Esophagus muscularis mucosa (tissue), 4 donors: ENCODE data around the gene POLRMT. TPM values are rescaled to one million over a fixed set of nuclear protein-coding genes. Genes with fewer than 3 reads are reported as not detected.

ENCODE experiments used
- DNase-seq: peaks from one replicate; pipeline ENCODE4 v3.0.0-alpha.2; 2017; ENCODE audit errors: extremely low spot score
- H3K27ac ChIP-seq, 4 donors: fragments of 200-600 bp; sonication (generic); replicated peaks in 1 of 4; 1 replicate in 3 of 4; 2 replicates in 1 of 4; pipeline ENCODE4 v1.5.1; 2016 to 2019; ENCODE audit warnings: mild to moderate bottlenecking in 1 of 4
- H3K27me3 ChIP-seq, 4 donors: fragments of 200-600 bp; sonication (generic); one replicate each; pipeline versions ENCODE4 v1.5.1 to v1.6.0; 2016 to 2019
- H3K36me3 ChIP-seq, 4 donors: fragments of 200-600 bp; sonication (generic); one replicate each; pipeline ENCODE4 v1.5.1; 2016 to 2019
- H3K4me1 ChIP-seq, 4 donors: fragments of 200-600 bp; sonication (generic); one replicate each; pipeline ENCODE4 v1.5.1; 2016 to 2019
- H3K4me3 ChIP-seq, 4 donors: fragments of 200-600 bp; sonication (generic); 1 replicate in 2 of 4; 2 replicates in 2 of 4; pipeline ENCODE4 v1.5.1; 2016 to 2019; ENCODE audit warnings: mild to moderate bottlenecking in 4 of 4, moderate library complexity in 1 of 4
- H3K9me3 ChIP-seq, 4 donors: fragments of 200-600 bp; sonication (generic); 1 replicate in 3 of 4; 2 replicates in 1 of 4; pipeline ENCODE4 v1.5.1; 2016 to 2019
- CTCF ChIP-seq, 3 experiments: fragments of 200-600 bp in 2 of 3; fragments of 450-650 bp in 1 of 3; sonication (generic) in 2 of 3; IDR thresholded peaks; one replicate each; pipeline ENCODE4 v1.5.1; 2017 to 2019; ENCODE audit warnings: antibody characterized with exemption in 3 of 3, mild to moderate bottlenecking in 2 of 3, moderate library complexity in 1 of 3
- EP300 ChIP-seq: sonication (generic); formaldehyde crosslinking; IDR thresholded peaks from one replicate; pipeline ENCODE4 v1.6.1; 2017; ENCODE audit warnings: antibody characterized with exemption
- POLR2A ChIP-seq: fragments of 450-650 bp; IDR thresholded peaks from one replicate; pipeline ENCODE4 v1.6.1; 2017; ENCODE audit warnings: antibody characterized with exemption, moderate library complexity, mild to moderate bottlenecking, low read depth
- POLR2AphosphoS5 ChIP-seq, 2 donors: sonication (generic); formaldehyde crosslinking; IDR thresholded peaks; one replicate each; pipeline ENCODE4 v1.6.1; 2017; ENCODE audit warnings: antibody characterized with exemption in 2 of 2
- WGBS: methylation state at CpG from one replicate; pipeline ENCODE4 v1.1.5; 2018; 5-methylcytosine and 5-hydroxymethylcytosine counted together
- intact Hi-C: fragments of 100-400 bp; cut with DNase I; formaldehyde crosslinking; loops from one replicate; pipeline ENCODE4 v1.15.1; 2023
- total RNA-seq, 4 donors: library from RNA; depleted of rRNA; stranded (reverse); fragments of >200 nt; gene quantifications; one replicate each; pipeline versions ENCODE4 v1.1.0 to v1.2.1, GENCODE V29; 2016

Gene POLRMT
- total RNA-seq, 4 donors from 2014 or later, result 20.8 to 40.7 (median 30.4) TPM

- H3K9me3 ChIP-seq, result no peaks in the 10 kb centered on the region
- intact Hi-C loops, result no loop called here
- H3K4me3 ChIP-seq, result no peak overlapping the region
- TF ChIP-seq EP300 (no peak), CTCF (IDR thresholded peaks at IDR 0.05) (no peak), POLR2AphosphoS5 (IDR thresholded peaks at IDR 0.05) (no peak), POLR2A (no peak)
- DNase-seq, result no peak
- peaks cover 64 to 96% (median 86%) of the 10 kb centered on the region in 4 donors for H3K36me3 ChIP-seq
- peaks cover 0 to 19% (median 0%) of the 10 kb centered on the region in 4 donors for H3K4me1 ChIP-seq
- H3K27ac ChIP-seq, result no peak overlapping the region
- H3K27me3 ChIP-seq, result no peaks in the 10 kb centered on the region
- 91% methylated on average over 31 of the region's 53 CpGs for WGBS
These were observed 15.8 kb upstream of the POLRMT start for GRCh38 chr19:648904-649801.

- H3K9me3 ChIP-seq, result no peaks in the 10 kb centered on the region
- no peak for TF ChIP-seq CTCF (IDR thresholded peaks at IDR 0.05)
- no peak for TF ChIP-seq EP300
- no peak for TF ChIP-seq POLR2AphosphoS5 (IDR thresholded peaks at IDR 0.05)
- TF ChIP-seq POLR2A, result no peak
- 87% methylated on average over 3 of the region's 29 CpGs for WGBS
- no peak for DNase-seq
- peaks cover 57 to 88% (median 77%) of the 10 kb centered on the region in 4 donors for H3K36me3 ChIP-seq
- no peaks in the 10 kb centered on the region for H3K27me3 ChIP-seq
- H3K4me1 ChIP-seq, result peaks cover 0 to 10% (median 0%) of the 10 kb centered on the region in 4 donors
- intact Hi-C loops, result no loop called here
- no peak overlapping the region for H3K27ac ChIP-seq
- no peak overlapping the region for H3K4me3 ChIP-seq
These were observed 15.0 kb upstream of the POLRMT start for GRCh38 chr19:648305-648704.

- no peak overlapping the region for H3K27ac ChIP-seq
- no peak for DNase-seq
- 93% methylated on average over 38 of the region's 52 CpGs for WGBS
- H3K4me3 ChIP-seq, result no peak overlapping the region
- TF ChIP-seq POLR2A (no peak), POLR2AphosphoS5 (IDR thresholded peaks at IDR 0.05) (no peak), EP300 (no peak), CTCF (IDR thresholded peaks at IDR 0.05) (no peak)
- H3K36me3 ChIP-seq, result peaks cover 55 to 82% (median 71%) of the 10 kb centered on the region in 4 donors
- intact Hi-C loops, result no loop called here
- H3K27me3 ChIP-seq, result no peaks in the 10 kb centered on the region
- H3K4me1 ChIP-seq, result peaks cover 0 to 5% (median 0%) of the 10 kb centered on the region in 4 donors
- no peaks in the 10 kb centered on the region for H3K9me3 ChIP-seq
These were observed 14.4 kb upstream of the POLRMT start for GRCh38 chr19:647566-648284.

- H3K4me3 ChIP-seq, result no peak overlapping the region
- WGBS, result 92% methylated on average over 32 of the region's 48 CpGs
- peaks cover 0 to under 1% (median 0%) of the 10 kb centered on the region in 4 donors for H3K4me1 ChIP-seq
- H3K27me3 ChIP-seq, result no peaks in the 10 kb centered on the region
- no peak for TF ChIP-seq CTCF (IDR thresholded peaks at IDR 0.05)
- no peak for TF ChIP-seq POLR2AphosphoS5 (IDR thresholded peaks at IDR 0.05)
- DNase-seq, result no peak
- H3K36me3 ChIP-seq, result peaks cover 50 to 74% (median 64%) of the 10 kb centered on the region in 4 donors
- H3K9me3 ChIP-seq, result no peaks in the 10 kb centered on the region
- intact Hi-C loops, result no loop called here
- no peak overlapping the region for H3K27ac ChIP-seq
These were observed 13.6 kb upstream of the POLRMT start for GRCh38 chr19:646779-647565.
